GM04503 (cell line): ENCODE results near the gene TMEM45A.
"Not testable (repeated sequence)": the region's sequence is repeated elsewhere in the genome, so short reads cannot be mapped to it uniquely, and the experiment has no call there.

Experiments used
- DNase-seq: peaks from one replicate; pipeline ENCODE4 v3.0.0-alpha.2; 2012; ENCODE audit warnings: low read depth

TMEM45A gene

GRCh38 chr3:100486808-100487207 lies 5.6 kb upstream of the TMEM45A start:
- no peak for DNase-seq

GRCh38 chr3:100489118-100489517 lies 3.3 kb upstream of the TMEM45A start:
- DNase-seq: no peak

- DNase-seq: no peak
Measured at GRCh38 chr3:100496711-100497261, 4.4 kb downstream of the TMEM45A start.

GRCh38 chr3:100499651-100500050 lies 7.2 kb downstream of the TMEM45A start:
- no peak for DNase-seq

- no peak for DNase-seq
Measured at GRCh38 chr3:100500320-100500880, 8.0 kb downstream of the TMEM45A start.

- DNase-seq: no peak
Measured at GRCh38 chr3:100503448-100503847, 11.0 kb downstream of the TMEM45A start.

GRCh38 chr3:100506355-100506754 lies 13.9 kb downstream of the TMEM45A start:
- DNase-seq: no peak

- DNase-seq: not testable (repeated sequence)
Measured at GRCh38 chr3:100509818-100510217, 17.4 kb downstream of the TMEM45A start.

- DNase-seq: no peak
Measured at GRCh38 chr3:100516232-100516631, 23.8 kb downstream of the TMEM45A start.

GRCh38 chr3:100516838-100517237 lies 24.4 kb downstream of the TMEM45A start:
- no peak for DNase-seq

- no peak for DNase-seq
Measured at GRCh38 chr3:100517276-100517675, 24.9 kb downstream of the TMEM45A start.

- no peak for DNase-seq
Measured at GRCh38 chr3:100518244-100518643, 25.8 kb downstream of the TMEM45A start.

- DNase-seq: no peak
Measured at GRCh38 chr3:100518983-100519382, 26.6 kb downstream of the TMEM45A start.

GRCh38 chr3:100521439-100521845 lies 29.0 kb downstream of the TMEM45A start:
- DNase-seq: no peak

GRCh38 chr3:100522125-100522524 lies 29.7 kb downstream of the TMEM45A start:
- DNase-seq: no peak

GRCh38 chr3:100523050-100523760 lies 30.8 kb downstream of the TMEM45A start:
- DNase-seq: no peak

- DNase-seq: peak; percentile 89
Measured at GRCh38 chr3:100525753-100526612, 33.6 kb downstream of the TMEM45A start.

- no peak for DNase-seq
Measured at GRCh38 chr3:100526613-100527346, 34.4 kb downstream of the TMEM45A start.

- DNase-seq: no peak
Measured at GRCh38 chr3:100527347-100527735, 34.9 kb downstream of the TMEM45A start.

GRCh38 chr3:100531093-100531492 lies 38.7 kb downstream of the TMEM45A start:
- DNase-seq: no peak

- no peak for DNase-seq
Measured at GRCh38 chr3:100532411-100532810, 40.0 kb downstream of the TMEM45A start.

GRCh38 chr3:100533176-100533575 lies 40.8 kb downstream of the TMEM45A start:
- DNase-seq: peak; percentile 89
